Muscle layer of colon (tissue), 2 donors: ENCODE measurements around the gene BNIP1.

ENCODE experiments used
- H3K27ac ChIP-seq: one replicate; pipeline ENCODE4 v1.7.0; 2013; ENCODE audit warnings: low read depth, mild to moderate bottlenecking, low read length, moderate library complexity
- H3K27me3 ChIP-seq, 2 donors: one replicate each; pipeline ENCODE4 v1.7.0; 2013; ENCODE audit warnings: low read length in 2 of 2, mild to moderate bottlenecking in 2 of 2; ENCODE audit not compliant: insufficient read depth in 2 of 2, control insufficient read depth in 1 of 2
- H3K36me3 ChIP-seq: one replicate; pipeline ENCODE4 v1.7.0; 2013; ENCODE audit warnings: mild to moderate bottlenecking, low read length; ENCODE audit not compliant: insufficient read depth
- H3K4me1 ChIP-seq: one replicate; pipeline ENCODE4 v1.7.0; 2013; ENCODE audit warnings: mild to moderate bottlenecking, low read length; ENCODE audit not compliant: insufficient read depth
- H3K4me3 ChIP-seq, 2 donors: one replicate each; pipeline ENCODE4 v1.7.0; 2013; ENCODE audit warnings: low read length in 2 of 2, low read depth in 1 of 2, mild to moderate bottlenecking in 1 of 2, moderate library complexity in 1 of 2
- H3K9ac ChIP-seq: one replicate; pipeline ENCODE4 v1.7.0; 2013; ENCODE audit warnings: low read length
- H3K9me3 ChIP-seq: one replicate; pipeline ENCODE4 v1.7.0; 2013; ENCODE audit warnings: mild to moderate bottlenecking, low read length
- donor health status: abdominal sarcoma.
- donor health status: Adenocarcinoma of cecum.

BNIP1 gene

DNA sequence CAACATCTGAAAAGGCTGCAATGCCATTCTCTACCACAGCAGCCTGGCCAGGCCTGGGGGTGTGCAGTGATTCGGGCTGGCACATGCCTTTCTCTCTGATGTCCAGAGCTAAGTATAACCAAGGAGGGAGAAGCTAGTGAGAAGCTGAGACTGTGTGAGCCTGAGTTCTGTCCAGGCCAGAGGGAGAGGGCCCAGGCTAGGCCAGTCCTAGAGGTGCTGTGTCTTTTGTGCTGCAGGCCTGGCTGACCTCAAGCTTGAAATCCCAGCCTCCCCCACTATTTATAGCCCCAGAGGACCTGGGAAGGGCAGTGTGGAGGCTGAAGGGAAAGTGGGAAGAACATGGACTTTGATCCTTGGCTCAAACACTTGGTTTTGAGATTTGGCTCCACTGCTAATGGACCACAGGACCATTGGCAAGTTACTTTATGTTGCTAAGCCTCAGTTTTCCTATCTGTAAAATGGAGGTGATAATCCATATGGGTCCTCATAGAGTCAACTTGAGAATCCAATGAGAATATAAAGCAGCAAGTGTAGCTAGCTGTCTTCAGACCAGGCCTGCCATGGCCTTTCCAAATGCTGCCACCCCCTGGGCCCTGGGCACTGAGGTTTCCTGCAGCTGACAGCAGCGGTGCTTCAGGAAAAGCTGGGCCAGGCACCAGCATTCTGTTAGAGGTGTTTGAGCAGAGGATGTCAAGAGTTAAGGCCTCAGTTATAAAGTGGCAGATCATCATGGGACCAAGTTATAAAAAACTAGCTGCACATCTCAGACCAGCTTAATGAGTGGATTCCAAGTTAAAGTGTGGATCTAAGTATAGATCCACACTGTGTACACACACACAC lies 21.1 kb downstream of the BNIP1 start:
- H3K4me1 ChIP-seq = no peaks in the 10 kb centered on the region
- no peaks in the 10 kb centered on the region for H3K9me3 ChIP-seq
- peaks cover 24% of the 10 kb centered on the region for H3K36me3 ChIP-seq
- no peak overlapping the region for H3K9ac ChIP-seq
- no peaks in the 10 kb centered on the region for H3K27me3 ChIP-seq
- no peak overlapping the region for H3K27ac ChIP-seq
- H3K4me3 ChIP-seq = no peak overlapping the region

DNA sequence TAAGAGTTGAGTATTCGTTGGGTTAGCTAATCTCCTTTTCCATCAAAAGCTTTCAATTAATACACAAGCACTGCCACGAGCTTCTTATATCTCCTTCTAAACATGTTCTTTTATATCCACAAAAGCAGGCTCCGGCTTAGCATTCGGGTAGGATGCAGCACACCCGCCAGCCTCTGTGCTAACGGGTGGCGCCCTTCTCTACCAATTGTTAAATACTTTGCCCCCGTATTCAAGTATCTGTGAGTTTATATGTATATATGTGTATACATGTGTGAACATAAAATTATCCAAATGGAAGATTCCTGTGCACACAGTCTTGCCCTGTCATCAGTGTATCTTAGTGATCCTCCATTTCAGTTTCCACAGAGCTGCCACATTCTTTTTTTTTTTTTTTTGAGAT lies 27.8 kb downstream of the BNIP1 start:
- H3K4me1 ChIP-seq = no peaks in the 10 kb centered on the region
- no peaks in the 10 kb centered on the region for H3K9me3 ChIP-seq
- H3K9ac ChIP-seq = no peak overlapping the region
- H3K27me3 ChIP-seq = no peaks in the 10 kb centered on the region
- no peak overlapping the region for H3K4me3 ChIP-seq
- no peaks in the 10 kb centered on the region for H3K36me3 ChIP-seq
- H3K27ac ChIP-seq = no peak overlapping the region

DNA sequence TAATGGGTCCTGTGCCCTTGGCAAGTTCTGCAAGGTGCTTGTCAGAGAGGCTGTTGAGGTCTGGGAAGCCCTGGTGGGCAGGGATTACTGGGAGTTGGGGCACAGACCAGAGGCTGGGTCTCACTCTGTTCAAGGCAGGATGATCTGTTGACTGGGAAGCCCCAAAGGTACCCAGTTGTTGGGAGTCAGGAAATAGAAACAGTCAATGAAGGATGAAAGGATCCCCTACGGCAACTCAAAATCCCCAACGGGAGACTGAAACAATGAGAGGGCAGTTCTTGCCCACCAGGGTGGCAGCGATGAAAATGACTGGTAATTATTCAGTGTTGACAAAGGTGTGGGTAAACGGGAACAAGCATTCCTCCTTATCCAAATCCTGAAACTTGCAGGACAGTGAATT lies 31.2 kb downstream of the BNIP1 start:
- no peaks in the 10 kb centered on the region for H3K27me3 ChIP-seq
- H3K9ac ChIP-seq = no peak overlapping the region
- H3K9me3 ChIP-seq = no peaks in the 10 kb centered on the region
- H3K36me3 ChIP-seq = no peaks in the 10 kb centered on the region
- no peak overlapping the region for H3K27ac ChIP-seq
- no peak overlapping the region for H3K4me3 ChIP-seq
- no peaks in the 10 kb centered on the region for H3K4me1 ChIP-seq

DNA sequence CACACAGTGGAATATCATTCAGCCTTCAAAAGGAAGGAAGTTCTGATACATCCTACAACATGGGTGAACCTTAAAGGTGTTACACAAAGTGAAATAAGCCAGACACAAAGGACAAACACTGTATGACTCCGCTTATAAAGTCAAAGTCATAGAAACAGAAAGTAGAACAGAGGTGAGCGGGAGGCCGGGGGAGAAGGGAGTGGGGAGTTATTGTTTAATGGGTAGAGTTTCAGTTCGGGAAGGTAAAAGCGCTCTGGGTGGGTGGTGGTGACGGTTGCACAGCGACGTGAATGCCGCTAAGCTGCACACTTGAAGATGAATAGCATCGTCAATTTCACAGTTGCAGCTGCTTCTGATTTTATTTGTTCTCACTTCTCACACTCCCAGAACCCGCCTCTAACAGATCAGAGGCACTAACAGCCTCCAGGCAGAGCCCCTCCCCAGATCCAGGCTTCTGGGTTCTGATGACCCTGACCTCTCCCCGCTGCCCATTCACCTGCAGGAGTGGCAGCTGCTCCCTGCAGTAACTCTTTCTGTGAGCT lies 34.1 kb downstream of the BNIP1 start:
- H3K27me3 ChIP-seq = no peaks in the 10 kb centered on the region
- no peaks in the 10 kb centered on the region for H3K4me1 ChIP-seq
- no peak overlapping the region for H3K27ac ChIP-seq
- H3K36me3 ChIP-seq = no peaks in the 10 kb centered on the region
- no peak overlapping the region for H3K4me3 ChIP-seq
- no peak overlapping the region for H3K9ac ChIP-seq
- H3K9me3 ChIP-seq = no peaks in the 10 kb centered on the region

DNA sequence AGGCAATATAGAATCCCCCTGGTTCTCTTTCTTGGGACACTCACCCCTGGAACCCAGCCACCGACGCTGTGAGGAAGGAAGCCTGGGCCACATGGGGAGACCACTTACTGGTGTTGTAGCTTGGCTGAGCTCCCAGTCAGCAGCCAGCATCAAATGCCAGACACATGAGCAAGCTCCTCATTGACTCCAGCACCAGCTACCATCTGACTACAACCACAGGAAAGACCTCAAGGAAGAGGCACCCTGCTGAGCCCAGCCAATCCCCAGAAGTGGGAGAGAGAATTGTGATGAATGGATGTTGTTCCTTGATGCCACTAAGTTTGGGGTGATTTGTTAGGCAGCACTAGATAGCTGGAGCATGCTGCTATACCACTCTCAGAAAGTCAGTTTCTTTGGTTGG lies 36.0 kb downstream of the BNIP1 start:
- no peaks in the 10 kb centered on the region for H3K9me3 ChIP-seq
- H3K4me3 ChIP-seq = no peak overlapping the region
- H3K36me3 ChIP-seq = no peaks in the 10 kb centered on the region
- H3K9ac ChIP-seq = no peak overlapping the region
- no peak overlapping the region for H3K27ac ChIP-seq
- no peaks in the 10 kb centered on the region for H3K4me1 ChIP-seq
- H3K27me3 ChIP-seq = no peaks in the 10 kb centered on the region

DNA sequence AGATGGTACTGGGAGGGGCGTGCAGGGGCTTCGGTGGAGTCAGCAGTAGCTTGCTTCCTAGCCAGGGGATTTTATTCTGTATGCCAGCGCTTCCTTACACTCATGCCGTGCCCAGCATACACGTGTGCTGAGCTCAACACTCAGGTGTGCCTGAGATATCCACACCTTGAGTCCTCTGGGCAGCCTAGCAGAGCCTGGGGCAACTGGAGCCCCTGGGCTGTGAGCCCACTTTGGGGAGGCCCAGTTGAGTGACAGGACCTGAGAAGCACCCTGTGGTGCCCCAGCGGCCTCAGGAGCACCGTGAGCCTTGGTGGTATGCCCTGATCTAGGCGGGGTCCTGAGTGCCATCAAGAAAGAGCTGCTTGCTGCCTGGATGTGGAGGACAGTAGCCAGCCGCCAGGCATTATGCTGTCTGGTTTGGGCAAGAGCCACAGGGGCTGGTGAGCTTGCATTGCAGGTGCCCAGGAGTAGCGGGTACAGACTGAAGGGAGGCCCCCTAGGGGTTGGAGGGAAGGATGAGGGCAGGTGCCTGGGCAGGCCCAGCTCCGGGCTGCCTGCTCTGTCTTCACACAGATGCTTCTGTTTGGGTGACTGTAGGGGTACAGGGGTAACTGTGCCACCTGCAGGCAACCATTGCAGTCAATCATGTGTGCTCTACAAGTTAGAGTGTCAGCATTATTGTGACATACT lies 42.9 kb downstream of the BNIP1 start:
- Histone ChIP-seq H3K9me3 (no peaks in the 10 kb centered on the region), H3K27me3 (no peaks in the 10 kb centered on the region), H3K27ac (no peak overlapping the region), H3K9ac (no peak overlapping the region), H3K4me1 (no peaks in the 10 kb centered on the region), H3K36me3 (no peaks in the 10 kb centered on the region), H3K4me3 (no peak overlapping the region)

DNA sequence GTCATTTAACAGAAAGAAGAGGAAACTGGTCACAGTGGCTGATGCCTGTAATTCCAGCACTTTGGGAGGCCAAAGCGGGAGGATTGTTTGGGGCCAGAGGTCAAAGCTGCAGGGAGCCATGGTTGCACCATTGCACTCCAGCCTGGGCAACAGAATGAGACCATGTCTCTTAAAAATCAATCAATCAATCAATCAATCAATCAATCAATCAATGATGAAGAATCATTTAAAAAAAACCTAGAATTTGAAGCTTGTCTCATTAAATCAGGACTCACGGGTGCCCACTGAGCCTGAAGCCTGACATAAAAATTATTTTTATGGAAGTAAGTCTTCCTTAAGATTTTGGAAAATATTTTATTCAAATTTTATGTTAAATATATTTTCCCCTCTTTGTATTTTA lies 43.9 kb downstream of the BNIP1 start:
- H3K36me3 ChIP-seq = no peaks in the 10 kb centered on the region
- H3K9me3 ChIP-seq = no peaks in the 10 kb centered on the region
- no peaks in the 10 kb centered on the region for H3K4me1 ChIP-seq
- no peak overlapping the region for H3K9ac ChIP-seq
- H3K27me3 ChIP-seq = no peaks in the 10 kb centered on the region
- H3K4me3 ChIP-seq = no peak overlapping the region
- H3K27ac ChIP-seq = no peak overlapping the region

DNA sequence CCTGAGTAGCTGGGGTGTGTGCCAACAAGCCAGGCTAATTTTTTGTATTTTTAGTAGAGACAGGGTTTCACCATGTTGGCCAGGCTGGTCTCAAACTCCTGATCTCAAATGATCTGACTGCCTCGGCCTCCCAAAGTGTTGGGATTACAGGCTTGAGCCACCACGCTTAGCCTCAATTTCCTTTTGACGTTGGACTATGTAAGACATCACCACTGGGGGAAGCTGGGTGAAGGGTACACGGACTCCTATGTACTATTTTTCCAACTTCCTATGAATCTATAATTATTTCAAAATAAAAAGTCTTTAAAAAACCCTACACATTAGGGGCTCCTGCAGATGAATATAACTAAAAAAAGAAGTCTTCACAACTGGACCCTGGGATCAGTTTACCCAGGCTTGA lies 46.7 kb downstream of the BNIP1 start:
- H3K36me3 ChIP-seq = no peaks in the 10 kb centered on the region
- no peak overlapping the region for H3K9ac ChIP-seq
- H3K4me3 ChIP-seq = no peak overlapping the region
- H3K9me3 ChIP-seq = no peaks in the 10 kb centered on the region
- no peaks in the 10 kb centered on the region for H3K27me3 ChIP-seq
- no peaks in the 10 kb centered on the region for H3K4me1 ChIP-seq
- H3K27ac ChIP-seq = no peak overlapping the region

DNA sequence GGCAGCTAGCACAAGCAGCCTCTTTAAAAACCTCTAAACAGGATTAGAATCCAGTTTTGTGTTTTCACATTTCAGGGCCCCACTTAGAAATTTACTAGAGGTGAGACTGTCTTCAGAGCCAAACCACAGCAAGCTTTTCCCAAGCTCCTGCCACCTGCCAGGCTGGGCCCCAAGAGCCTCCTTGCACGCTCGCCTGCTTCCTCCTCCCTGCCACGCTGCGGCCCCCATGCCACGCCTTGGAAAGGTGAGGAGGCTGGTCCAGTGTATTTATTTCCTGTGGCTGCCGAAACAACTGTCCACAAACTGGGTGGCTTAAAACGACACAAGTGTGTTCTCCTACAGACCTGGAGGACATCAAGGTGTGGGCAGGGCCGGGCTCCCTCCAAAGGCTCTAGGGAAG lies 47.2 kb downstream of the BNIP1 start:
- Histone ChIP-seq H3K36me3 (no peaks in the 10 kb centered on the region), H3K27me3 (peaks cover 0 to 2% of the 10 kb centered on the region in 2 donors), H3K27ac (no peak overlapping the region), H3K9me3 (no peaks in the 10 kb centered on the region), H3K9ac (no peak overlapping the region), H3K4me1 (no peaks in the 10 kb centered on the region), H3K4me3 (no peak overlapping the region)

DNA sequence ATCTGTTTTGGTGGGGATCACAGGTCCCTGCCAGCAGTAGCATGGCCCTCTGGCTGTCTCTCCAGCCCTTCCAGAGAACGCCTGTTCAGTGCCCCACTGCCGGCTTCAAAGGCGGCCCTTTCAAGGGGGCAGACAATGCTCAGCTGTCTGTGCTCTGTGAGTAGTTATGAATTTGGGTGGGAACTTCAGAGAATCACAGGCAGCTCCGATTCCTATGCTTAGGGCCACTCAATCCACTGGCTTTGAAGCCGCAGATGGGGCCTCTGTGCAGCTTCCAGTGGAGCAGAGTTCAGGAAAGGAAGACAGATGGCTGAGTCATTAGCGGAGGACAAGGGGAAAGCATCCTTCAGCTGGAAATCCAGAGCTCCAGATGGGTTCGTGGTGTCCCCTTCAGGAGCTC lies 48.2 kb downstream of the BNIP1 start:
- Histone ChIP-seq H3K9ac (no peak overlapping the region), H3K27me3 (peaks cover 0 to 4% of the 10 kb centered on the region in 2 donors), H3K36me3 (no peaks in the 10 kb centered on the region), H3K4me1 (no peaks in the 10 kb centered on the region), H3K9me3 (no peaks in the 10 kb centered on the region), H3K27ac (no peak overlapping the region), H3K4me3 (no peak overlapping the region)

DNA sequence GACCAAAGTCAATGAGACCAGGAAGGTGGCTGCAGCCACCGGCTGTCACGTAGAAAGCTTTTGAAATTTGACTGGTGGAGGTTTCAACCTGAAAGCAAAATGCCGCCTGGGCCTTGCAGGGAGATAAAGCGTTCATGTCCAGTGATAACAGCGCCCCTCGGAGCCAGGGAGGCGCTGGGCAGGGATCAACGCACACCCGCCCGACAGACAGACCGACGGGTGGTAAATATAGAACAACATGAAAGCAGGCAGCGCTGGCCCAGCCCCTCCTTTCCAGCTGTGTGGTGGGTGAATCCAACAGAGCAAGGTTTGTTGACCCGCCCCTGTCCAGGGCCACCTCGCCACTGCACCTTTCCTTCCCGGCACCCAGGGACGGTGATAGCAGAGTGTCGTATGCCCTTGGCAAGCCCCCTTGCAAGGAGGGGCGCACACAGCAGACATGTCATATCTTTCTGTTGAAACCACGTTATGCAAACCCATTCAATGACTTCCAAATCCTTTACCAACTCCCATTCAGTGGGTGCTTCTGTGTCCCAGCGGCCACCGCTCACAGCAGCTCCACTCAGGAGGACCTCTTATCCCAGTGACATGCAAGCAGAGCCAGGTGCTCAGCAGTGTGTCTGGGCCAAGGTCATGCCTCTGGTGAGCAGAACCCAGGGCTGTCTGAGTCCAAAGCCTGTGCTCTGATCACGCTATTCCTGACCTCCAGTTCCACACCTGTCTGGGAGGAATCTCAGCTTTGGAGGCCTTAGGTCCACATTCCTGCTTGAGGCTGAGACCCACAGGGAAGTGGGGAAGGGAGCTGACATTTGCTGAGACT lies 52.0 kb downstream of the BNIP1 start:
- Histone ChIP-seq H3K9ac (no peak overlapping the region), H3K4me1 (no peaks in the 10 kb centered on the region), H3K9me3 (peaks cover 11% of the 10 kb centered on the region), H3K27me3 (peaks cover 0 to 4% of the 10 kb centered on the region in 2 donors), H3K27ac (no peak overlapping the region), H3K36me3 (no peaks in the 10 kb centered on the region), H3K4me3 (no peak overlapping the region)
